Measurements from ENCODE around the gene HID1.
"Not testable (repeated sequence)": the region's sequence is repeated elsewhere in the genome, so short reads cannot be mapped to it uniquely, and the experiment has no call there.

Gene HID1

GRCh38 chr17:74972107-74972972 lies at the start of gene HID1:
Gene HID1 (minus strand): TSS chr17:74972759. CDS start chr17:74972656, 103 bp downstream.
- peak; percentile 62 for DNase-seq

- DNase-seq = no peak
Measured at GRCh38 chr17:75020331-75021110, 48.0 kb upstream of the HID1 start.

GRCh38 chr17:75019710-75020109 lies 47.2 kb upstream of the HID1 start:
- no peak for DNase-seq

- no peak for DNase-seq
Measured at GRCh38 chr17:75019146-75019545, 46.6 kb upstream of the HID1 start.

- DNase-seq = no peak
Measured at GRCh38 chr17:75013092-75013559, 40.6 kb upstream of the HID1 start.

GRCh38 chr17:75012346-75013091 lies 40.0 kb upstream of the HID1 start, which contains the start of gene MRPL58:
Gene MRPL58 (plus strand): TSS chr17:75012670. CDS start chr17:75012687, 17 bp downstream.
- DNase-seq = peak; percentile 89

- DNase-seq = no peak
Measured at GRCh38 chr17:75012096-75012345, 39.5 kb upstream of the HID1 start.

- DNase-seq = no peak
Measured at GRCh38 chr17:75011401-75012095, 39.0 kb upstream of the HID1 start.

- DNase-seq = peak; percentile 14
Measured at GRCh38 chr17:75010683-75011400, 38.3 kb upstream of the HID1 start.

- DNase-seq = no peak
Measured at GRCh38 chr17:75009139-75009724, 36.7 kb upstream of the HID1 start.

GRCh38 chr17:75008373-75008772 lies 35.8 kb upstream of the HID1 start:
- no peak for DNase-seq

- DNase-seq = no peak
Measured at GRCh38 chr17:75006653-75007052, 34.1 kb upstream of the HID1 start.

GRCh38 chr17:75006084-75006483 lies 33.5 kb upstream of the HID1 start:
- not testable (repeated sequence) for DNase-seq

GRCh38 chr17:75005291-75005690 lies 32.7 kb upstream of the HID1 start:
- no peak for DNase-seq

GRCh38 chr17:75004371-75004770 lies 31.8 kb upstream of the HID1 start:
- DNase-seq = no peak

- DNase-seq = no peak
Measured at GRCh38 chr17:75003957-75004355, 31.4 kb upstream of the HID1 start.

GRCh38 chr17:75003070-75003956 lies 30.8 kb upstream of the HID1 start:
- DNase-seq = no peak

GRCh38 chr17:75001915-75002843 lies 29.6 kb upstream of the HID1 start:
- DNase-seq = no peak

- DNase-seq = no peak
Measured at GRCh38 chr17:74999523-74999922, 27.0 kb upstream of the HID1 start.

Measured in activated CD4-positive, alpha-beta T cell treated with anti-CD3 and anti-CD28 coated beads, Interleukin-10, Interleukin-2, amounts not matched to agents 100 ng/mL and 50 ng/mL, durations not matched to agents 16 hours and 8 hours (primary cell).